Activated CD8-positive, alpha-beta memory T cell treated with anti-CD3 and anti-CD28 coated beads, Interleukin-2, amount 10 ng/mL, durations not matched to agents 7 days and 5 days (primary cell): Measurements from ENCODE around the gene DUOXA1. TPM values are rescaled to one million over a fixed set of nuclear protein-coding genes. Genes with fewer than 3 reads are reported as not detected.

Source experiments
- ATAC-seq: fragments of 150-1000 bp; cut with Tn5 transposase; one replicate; pipeline ENCODE4 v1.10.0; 2021; ENCODE audit warnings: moderate library complexity
- CTCF ChIA-PET: fragments of 350-600 bp; sonication (Branson Sonifier 250); formaldehyde crosslinking; loops from one replicate; lab custom pipeline; 2021; ENCODE audit warnings: antibody characterized with exemption; lab: Charles Lee
- DNase-seq: peaks from one replicate; pipeline ENCODE4 v3.0.0-alpha.2; 2020
- H3K27ac Mint-ChIP-seq: one replicate; pipeline ENCODE4 v1.8.0; 2021; ENCODE audit warnings: mild to moderate bottlenecking, mixed read lengths
- H3K27me3 Mint-ChIP-seq: one replicate; pipeline ENCODE4 v1.8.0; 2021; ENCODE audit warnings: mixed read lengths
- H3K36me3 Mint-ChIP-seq: one replicate; pipeline ENCODE4 v1.8.0; 2021; ENCODE audit warnings: mild to moderate bottlenecking, mixed read lengths
- H3K4me1 Mint-ChIP-seq: one replicate; pipeline ENCODE4 v1.8.0; 2021; ENCODE audit warnings: mixed read lengths
- H3K4me3 Mint-ChIP-seq: one replicate; pipeline ENCODE4 v1.8.0; 2021; ENCODE audit warnings: mild to moderate bottlenecking, moderate library complexity, mixed read lengths
- H3K9me3 Mint-ChIP-seq: one replicate; pipeline ENCODE4 v1.8.0; 2022; ENCODE audit warnings: low read depth, mixed read lengths
- total RNA-seq, 2 experiments: library from RNA; stranded (reverse); gene quantifications; one replicate each; pipeline ENCODE4 v1.2.3, GENCODE V29; 2021

Gene DUOXA1
- total RNA-seq, 2 experiments from 2014 or later: not detected

GRCh38 chr15:45099549-45100165 is 30.0 kb downstream of the DUOXA1 start:
- no peaks in the 10 kb centered on the region for H3K9me3 Mint-ChIP-seq
- no peaks in the 10 kb centered on the region for H3K36me3 Mint-ChIP-seq
- H3K27me3 Mint-ChIP-seq: peaks cover 8% of the 10 kb centered on the region
- no peak for ATAC-seq
- no peak overlapping the region for H3K4me3 Mint-ChIP-seq
- CTCF ChIA-PET: interaction anchor here (1.4 kb wide), 1 partner anchor 27 kb away, joined by 3 read pairs; no protein-coding TSS in a partner anchor
- DNase-seq: no peak
- H3K27ac Mint-ChIP-seq: no peak overlapping the region
- no peaks in the 10 kb centered on the region for H3K4me1 Mint-ChIP-seq

GRCh38 chr15:45097466-45097865 is 32.2 kb downstream of the DUOXA1 start:
- DNase-seq (no peak), ATAC-seq (no peak)
- Mint-ChIP-seq H3K27me3 (peaks cover 4% of the 10 kb centered on the region), H3K27ac (no peak overlapping the region), H3K4me3 (no peak overlapping the region), H3K36me3 (no peaks in the 10 kb centered on the region), H3K4me1 (no peaks in the 10 kb centered on the region), H3K9me3 (no peaks in the 10 kb centered on the region)
- CTCF ChIA-PET: interaction anchor here (2.3 kb wide), 1 partner anchor 20 kb away, joined by 10 read pairs; no protein-coding TSS in a partner anchor

- Mint-ChIP-seq H3K27me3 (peaks cover 11% of the 10 kb centered on the region), H3K27ac (no peak overlapping the region), H3K9me3 (no peaks in the 10 kb centered on the region), H3K4me3 (no peak overlapping the region), H3K4me1 (no peaks in the 10 kb centered on the region), H3K36me3 (no peaks in the 10 kb centered on the region)
- ATAC-seq: no peak
- CTCF ChIA-PET: no interaction called here
- no peak for DNase-seq
Measured at GRCh38 chr15:45095661-45096060, 34.0 kb downstream of the DUOXA1 start.

GRCh38 chr15:45094358-45094730 is 35.3 kb downstream of the DUOXA1 start:
- H3K4me1 Mint-ChIP-seq: no peaks in the 10 kb centered on the region
- ATAC-seq (no peak), DNase-seq (no peak)
- no peak overlapping the region for H3K4me3 Mint-ChIP-seq
- no peak overlapping the region for H3K27ac Mint-ChIP-seq
- CTCF ChIA-PET: no interaction called here
- peaks cover 21% of the 10 kb centered on the region for H3K27me3 Mint-ChIP-seq
- H3K9me3 Mint-ChIP-seq: no peaks in the 10 kb centered on the region
- H3K36me3 Mint-ChIP-seq: no peaks in the 10 kb centered on the region

- peaks cover 27% of the 10 kb centered on the region for H3K27me3 Mint-ChIP-seq
- DNase-seq (no peak), ATAC-seq (no peak)
- H3K4me3 Mint-ChIP-seq: no peak overlapping the region
- no peaks in the 10 kb centered on the region for H3K4me1 Mint-ChIP-seq
- H3K9me3 Mint-ChIP-seq: no peaks in the 10 kb centered on the region
- H3K27ac Mint-ChIP-seq: no peak overlapping the region
- CTCF ChIA-PET: interaction anchor here (2.0 kb wide), 1 partner anchor 24 kb away, joined by 8 read pairs; no protein-coding TSS in a partner anchor
- no peaks in the 10 kb centered on the region for H3K36me3 Mint-ChIP-seq
Measured at GRCh38 chr15:45093622-45094357, 35.9 kb downstream of the DUOXA1 start.

- Mint-ChIP-seq H3K9me3 (no peaks in the 10 kb centered on the region), H3K4me3 (no peak overlapping the region), H3K27me3 (peaks cover 28% of the 10 kb centered on the region), H3K27ac (no peak overlapping the region), H3K36me3 (no peaks in the 10 kb centered on the region), H3K4me1 (no peaks in the 10 kb centered on the region)
- ATAC-seq (no peak), DNase-seq (no peak)
- CTCF ChIA-PET: interaction anchor here (2.0 kb wide), 1 partner anchor 25 kb away, joined by 8 read pairs; no protein-coding TSS in a partner anchor
Measured at GRCh38 chr15:45093013-45093412, 36.7 kb downstream of the DUOXA1 start.

GRCh38 chr15:45091576-45091975 is 38.1 kb downstream of the DUOXA1 start:
- Mint-ChIP-seq H3K9me3 (no peaks in the 10 kb centered on the region), H3K4me1 (no peaks in the 10 kb centered on the region), H3K4me3 (no peak overlapping the region), H3K27me3 (peaks cover 41% of the 10 kb centered on the region), H3K36me3 (no peaks in the 10 kb centered on the region), H3K27ac (no peak overlapping the region)
- CTCF ChIA-PET: interaction anchor here (1.3 kb wide), 1 partner anchor 27 kb away, joined by 4 read pairs; no protein-coding TSS in a partner anchor
- ATAC-seq (no peak), DNase-seq (no peak)

GRCh38 chr15:45091161-45091560 is 38.5 kb downstream of the DUOXA1 start:
- CTCF ChIA-PET: interaction anchor here (1.3 kb wide), 1 partner anchor 27 kb away, joined by 4 read pairs; no protein-coding TSS in a partner anchor
- peaks cover 41% of the 10 kb centered on the region for H3K27me3 Mint-ChIP-seq
- no peaks in the 10 kb centered on the region for H3K4me1 Mint-ChIP-seq
- DNase-seq (no peak), ATAC-seq (no peak)
- no peaks in the 10 kb centered on the region for H3K36me3 Mint-ChIP-seq
- H3K27ac Mint-ChIP-seq: no peak overlapping the region
- H3K4me3 Mint-ChIP-seq: no peak overlapping the region
- no peaks in the 10 kb centered on the region for H3K9me3 Mint-ChIP-seq

- H3K27ac Mint-ChIP-seq: no peak overlapping the region
- peaks cover 46% of the 10 kb centered on the region for H3K27me3 Mint-ChIP-seq
- H3K36me3 Mint-ChIP-seq: no peaks in the 10 kb centered on the region
- CTCF ChIA-PET: interaction anchor here (1.0 kb wide), 1 partner anchor 28 kb away, joined by 3 read pairs; no protein-coding TSS in a partner anchor
- H3K9me3 Mint-ChIP-seq: no peaks in the 10 kb centered on the region
- H3K4me3 Mint-ChIP-seq: no peak overlapping the region
- DNase-seq (no peak), ATAC-seq (no peak)
- no peaks in the 10 kb centered on the region for H3K4me1 Mint-ChIP-seq
Measured at GRCh38 chr15:45089712-45090373, 39.8 kb downstream of the DUOXA1 start.

- Mint-ChIP-seq H3K36me3 (no peaks in the 10 kb centered on the region), H3K4me1 (no peaks in the 10 kb centered on the region), H3K9me3 (no peaks in the 10 kb centered on the region), H3K27me3 (peaks cover 53% of the 10 kb centered on the region), H3K4me3 (no peak overlapping the region), H3K27ac (no peak overlapping the region)
- no peak for ATAC-seq
- DNase-seq: no peak
- CTCF ChIA-PET: interaction anchor here (1.0 kb wide), 1 partner anchor 29 kb away, joined by 3 read pairs; no protein-coding TSS in a partner anchor
Measured at GRCh38 chr15:45088801-45089711, 40.6 kb downstream of the DUOXA1 start.

- DNase-seq (no peak), ATAC-seq (no peak)
- Mint-ChIP-seq H3K36me3 (no peaks in the 10 kb centered on the region), H3K4me3 (no peak overlapping the region), H3K9me3 (no peaks in the 10 kb centered on the region), H3K4me1 (no peaks in the 10 kb centered on the region), H3K27ac (no peak overlapping the region), H3K27me3 (peaks cover 59% of the 10 kb centered on the region)
- CTCF ChIA-PET: no interaction called here
Measured at GRCh38 chr15:45087513-45087912, 42.2 kb downstream of the DUOXA1 start.

GRCh38 chr15:45084163-45084562 is 45.5 kb downstream of the DUOXA1 start:
- no peak for DNase-seq
- Mint-ChIP-seq H3K9me3 (no peaks in the 10 kb centered on the region), H3K4me1 (no peaks in the 10 kb centered on the region)

More at GRCh38 chr15:45084163-45084562, 45.5 kb downstream of the DUOXA1 start:
- ATAC-seq: no peak
- H3K27me3 Mint-ChIP-seq: peaks cover 40% of the 10 kb centered on the region
- no peak overlapping the region for H3K4me3 Mint-ChIP-seq
- H3K27ac Mint-ChIP-seq: no peak overlapping the region
- no peaks in the 10 kb centered on the region for H3K36me3 Mint-ChIP-seq
- CTCF ChIA-PET: no interaction called here
